ENCODE results near the gene DDX10.

- TF ChIP-seq POLR2A (IDR thresholded peaks at IDR 0.05) (no peak), CTCF (IDR thresholded peaks at IDR 0.05) (no peak), POLR2AphosphoS5 (IDR thresholded peaks at IDR 0.05) (no peak)
Observed at GRCh38 chr11:108914211-108914610, 249.3 kb downstream of the DDX10 start.
